Panc1 (cell line): ENCODE results near the gene MARCHF9.

Source experiments
- CTCF ChIP-seq: fragments of 450-650 bp; IDR thresholded peaks from 2 replicates; pipeline ENCODE4 v1.5.1; 2017; ENCODE audit warnings: mild to moderate bottlenecking
- POLR2AphosphoS5 ChIP-seq: IDR thresholded peaks from 2 replicates; pipeline ENCODE4 v1.6.1; 2012; ENCODE audit warnings: mild to moderate bottlenecking, low read depth, low read length, moderate library complexity

- TF ChIP-seq POLR2AphosphoS5 (no peak), CTCF (no peak)
These were observed 42.2 kb upstream of the MARCHF9 start for GRCh38 chr12:57712701-57713100.
